NCI-H460 (cell line): Measurements from ENCODE around the gene ALDH1A2. TPM values are rescaled to one million over a fixed set of nuclear protein-coding genes. Genes with fewer than 3 reads are reported as not detected.

Experiments
- DNase-seq: peaks from one replicate; pipeline ENCODE4 v3.0.0-alpha.2; 2016; ENCODE audit warnings: low read depth; ENCODE audit errors: extremely low read depth
- total RNA-seq: library from RNA; depleted of rRNA; stranded (reverse); fragments of >200 nt; shearing (Covaris generic); gene quantifications from 2 replicates; pipeline ENCODE4 v1.2.3, GENCODE V29; 2014; rRNA removed

The ALDH1A2 gene
- total RNA-seq, 1 experiment from 2014 or later = not detected

DNA sequence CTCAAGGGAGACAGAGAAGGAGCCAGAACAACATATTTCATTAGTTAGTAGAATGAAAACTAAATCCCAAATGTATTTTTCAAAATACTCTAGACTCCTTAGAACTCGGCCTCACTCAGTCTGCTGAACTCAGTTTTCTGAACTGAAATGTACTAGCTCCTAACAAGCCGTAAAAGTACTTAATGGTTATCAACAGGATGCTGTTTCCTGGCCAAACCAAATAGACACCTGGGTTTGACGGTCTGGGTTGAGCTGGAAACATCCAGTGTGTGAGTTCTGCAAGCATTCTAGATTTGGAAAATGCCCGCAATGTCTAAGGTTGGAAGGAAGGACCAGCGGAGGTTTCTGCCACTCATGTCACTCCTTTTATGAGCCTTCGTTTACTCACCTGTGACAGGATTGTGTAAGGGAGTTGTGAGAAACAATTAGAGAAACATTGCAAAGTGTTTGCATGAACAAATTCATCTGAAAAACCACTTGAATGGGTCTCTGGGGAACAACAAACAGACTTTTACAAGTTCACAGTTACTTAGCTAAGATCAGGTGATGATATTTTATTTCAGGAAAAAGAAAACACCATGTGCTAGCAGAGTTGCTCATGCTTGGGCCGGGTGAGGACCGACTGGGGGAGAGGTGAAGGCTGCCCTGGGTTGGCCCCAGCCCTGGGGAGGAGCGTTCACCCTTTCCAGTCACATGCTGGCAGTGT, 151.0 kb downstream of the ALDH1A2 start:
- no peak for DNase-seq

DNA sequence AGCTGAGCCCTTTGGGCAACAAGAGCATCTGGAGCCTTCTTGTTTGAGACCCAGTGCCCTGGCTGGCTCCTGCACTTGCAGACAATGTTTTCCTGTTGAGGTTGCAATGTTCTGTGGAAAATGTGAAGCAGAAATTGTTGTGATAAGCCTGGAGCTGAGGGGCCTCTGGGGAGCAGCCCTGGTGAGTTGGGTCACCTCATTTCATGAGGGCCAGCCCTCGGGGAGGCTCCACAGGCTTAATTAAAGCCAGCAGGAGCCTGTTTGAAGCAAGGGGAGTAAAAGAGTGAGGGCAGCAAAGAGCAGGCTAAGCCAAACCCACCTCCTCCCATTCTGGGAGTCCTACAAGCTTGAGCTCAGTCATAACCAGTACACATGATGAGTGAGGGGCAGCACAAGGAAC, 154.3 kb downstream of the ALDH1A2 start:
- DNase-seq = no peak

DNA sequence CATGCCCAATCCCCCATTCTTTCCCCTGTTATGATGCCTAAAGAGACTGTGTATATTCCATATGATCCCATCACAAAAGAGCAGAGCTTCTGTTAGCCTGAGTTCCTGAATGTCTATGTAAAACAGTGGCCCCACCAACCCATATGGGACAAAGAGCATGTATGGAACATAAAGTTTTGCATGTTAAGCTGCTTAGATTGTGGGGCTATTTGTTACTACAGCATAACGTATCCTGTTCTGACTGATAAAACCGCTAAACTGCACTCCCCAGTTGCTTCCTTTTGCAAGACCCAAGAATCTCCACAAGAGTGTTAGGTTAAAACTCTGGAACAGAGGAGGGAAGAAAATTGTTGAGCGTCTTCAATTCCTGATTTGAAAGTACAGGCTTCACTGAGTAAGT, 154.8 kb downstream of the ALDH1A2 start:
- no peak for DNase-seq

DNA sequence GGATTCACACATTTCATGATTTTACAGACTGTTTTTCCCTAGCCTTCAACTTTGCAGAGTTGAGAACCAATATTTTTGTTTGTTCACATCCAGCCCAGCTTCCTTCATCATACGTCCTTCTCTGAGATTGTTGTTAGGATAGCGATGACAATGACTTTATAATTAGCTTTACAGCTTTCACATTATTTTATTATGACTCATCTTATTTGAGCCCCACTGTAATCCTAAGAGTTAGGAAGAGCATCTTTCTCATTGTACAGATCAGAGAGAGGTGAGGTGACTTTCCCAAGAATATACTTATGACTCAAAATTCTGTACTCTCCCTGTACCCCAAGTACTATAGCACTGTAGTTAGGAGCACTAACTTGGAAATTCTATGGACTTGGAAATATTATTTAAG, 156.1 kb downstream of the ALDH1A2 start:
- no peak for DNase-seq

GRCh38 chr15:57903626-57904025, 161.9 kb downstream of the ALDH1A2 start:
- no peak for DNase-seq

Other genes with a start within 250 kb of the ALDH1A2 start
- not detected in 2 replicates for gene AQP9, start 72.7 kb upstream of the ALDH1A2 start, total RNA-seq